Mononuclear cell (primary cell): Measurements from ENCODE around the gene BTBD10. TPM values are rescaled to one million over a fixed set of nuclear protein-coding genes. Genes with fewer than 3 reads are reported as not detected.
"Not testable (repeated sequence)": the region's sequence is repeated elsewhere in the genome, so short reads cannot be mapped to it uniquely, and the experiment has no call there.

Source experiments
- H3K27me3 ChIP-seq: 2 replicates; pipeline ENCODE4 v1.6.0; 2011; ENCODE audit warnings: low read length, control low read depth; ENCODE audit not compliant: insufficient read depth
- H3K4me1 ChIP-seq: 2 replicates; pipeline ENCODE4 v1.5.1; 2011; ENCODE audit warnings: mild to moderate bottlenecking, low read length, control low read depth; ENCODE audit not compliant: insufficient read depth
- H3K4me3 ChIP-seq: 2 replicates; pipeline ENCODE4 v1.5.1; 2011; ENCODE audit warnings: mild to moderate bottlenecking, low read length, moderate library complexity
- H3K9me3 ChIP-seq: 2 replicates; pipeline ENCODE4 v1.5.1; 2011; ENCODE audit warnings: low read depth, mild to moderate bottlenecking, control low read depth, low read length
- total RNA-seq: library from RNA; depleted of rRNA; stranded (reverse); fragments of >200 nt; gene quantifications from one replicate; pipeline ENCODE4 v1.2.3, GENCODE V29; 2012

Gene BTBD10
- total RNA-seq, 1 donor = 40.8 TPM

- Histone ChIP-seq H3K27me3 (no peaks in the 10 kb centered on the region), H3K4me1 (peaks cover 24% of the 10 kb centered on the region), H3K9me3 (no peaks in the 10 kb centered on the region), H3K4me3 (peak overlapping the region; percentile 93)
Observed at GRCh38 chr11:13462311-13462900, 616 bp downstream of the BTBD10 start.

- peaks cover 24% of the 10 kb centered on the region for H3K4me1 ChIP-seq
- H3K27me3 ChIP-seq = no peaks in the 10 kb centered on the region
- H3K4me3 ChIP-seq = no peak overlapping the region
- no peaks in the 10 kb centered on the region for H3K9me3 ChIP-seq
Observed at GRCh38 chr11:13461291-13461690, 1.7 kb downstream of the BTBD10 start.

GRCh38 chr11:13450832-13451397 lies 12.1 kb downstream of the BTBD10 start:
- Histone ChIP-seq H3K4me3 (no peak overlapping the region), H3K9me3 (no peaks in the 10 kb centered on the region), H3K4me1 (peaks cover 16% of the 10 kb centered on the region), H3K27me3 (no peaks in the 10 kb centered on the region)

- Histone ChIP-seq H3K4me1 (peaks cover 16% of the 10 kb centered on the region), H3K9me3 (no peaks in the 10 kb centered on the region), H3K27me3 (no peaks in the 10 kb centered on the region), H3K4me3 (no peak overlapping the region)
Observed at GRCh38 chr11:13449522-13449921, 13.5 kb downstream of the BTBD10 start.

GRCh38 chr11:13448876-13449275 lies 14.1 kb downstream of the BTBD10 start:
- Histone ChIP-seq H3K4me3 (no peak overlapping the region), H3K27me3 (no peaks in the 10 kb centered on the region), H3K9me3 (no peaks in the 10 kb centered on the region), H3K4me1 (peaks cover 16% of the 10 kb centered on the region)

GRCh38 chr11:13446444-13446843 lies 16.6 kb downstream of the BTBD10 start:
- no peaks in the 10 kb centered on the region for H3K9me3 ChIP-seq
- peaks cover 16% of the 10 kb centered on the region for H3K4me1 ChIP-seq
- H3K27me3 ChIP-seq = no peaks in the 10 kb centered on the region
- no peak overlapping the region for H3K4me3 ChIP-seq

GRCh38 chr11:13445588-13445987 lies 17.4 kb downstream of the BTBD10 start:
- Histone ChIP-seq H3K27me3 (no peaks in the 10 kb centered on the region), H3K9me3 (no peaks in the 10 kb centered on the region), H3K4me3 (no peak overlapping the region), H3K4me1 (peaks cover 8% of the 10 kb centered on the region)

GRCh38 chr11:13440100-13440855 lies 22.7 kb downstream of the BTBD10 start:
- Histone ChIP-seq H3K9me3 (no peaks in the 10 kb centered on the region), H3K4me3 (no peak overlapping the region), H3K27me3 (no peaks in the 10 kb centered on the region), H3K4me1 (peaks cover 8% of the 10 kb centered on the region)

- H3K27me3 ChIP-seq = no peaks in the 10 kb centered on the region
- H3K4me1 ChIP-seq = peaks cover 8% of the 10 kb centered on the region
- no peaks in the 10 kb centered on the region for H3K9me3 ChIP-seq
- H3K4me3 ChIP-seq = no peak overlapping the region
Observed at GRCh38 chr11:13438291-13438690, 24.7 kb downstream of the BTBD10 start.

- H3K4me1 ChIP-seq, H3K4me3 ChIP-seq, H3K27me3 ChIP-seq, H3K9me3 ChIP-seq: not testable (repeated sequence)
Observed at GRCh38 chr11:13436836-13437235, 26.2 kb downstream of the BTBD10 start.

GRCh38 chr11:13434247-13435205 lies 28.5 kb downstream of the BTBD10 start:
- Histone ChIP-seq H3K4me1 (peaks cover 8% of the 10 kb centered on the region), H3K9me3 (peaks cover under 1% of the 10 kb centered on the region), H3K27me3 (no peaks in the 10 kb centered on the region), H3K4me3 (no peak overlapping the region)

- H3K4me3 ChIP-seq = no peak overlapping the region
- peaks cover 12% of the 10 kb centered on the region for H3K9me3 ChIP-seq
- H3K4me1 ChIP-seq = peaks cover 8% of the 10 kb centered on the region
- H3K27me3 ChIP-seq = no peaks in the 10 kb centered on the region
Observed at GRCh38 chr11:13433437-13433836, 29.6 kb downstream of the BTBD10 start.

GRCh38 chr11:13429836-13430235 lies 33.2 kb downstream of the BTBD10 start:
- H3K9me3 ChIP-seq = peaks cover 34% of the 10 kb centered on the region
- no peaks in the 10 kb centered on the region for H3K27me3 ChIP-seq
- no peak overlapping the region for H3K4me3 ChIP-seq
- H3K4me1 ChIP-seq = no peaks in the 10 kb centered on the region

GRCh38 chr11:13429288-13429687 lies 33.7 kb downstream of the BTBD10 start:
- H3K4me1 ChIP-seq = no peaks in the 10 kb centered on the region
- peaks cover 34% of the 10 kb centered on the region for H3K9me3 ChIP-seq
- no peak overlapping the region for H3K4me3 ChIP-seq
- H3K27me3 ChIP-seq = no peaks in the 10 kb centered on the region

- no peaks in the 10 kb centered on the region for H3K27me3 ChIP-seq
- peaks cover 34% of the 10 kb centered on the region for H3K9me3 ChIP-seq
- H3K4me1 ChIP-seq = no peaks in the 10 kb centered on the region
- H3K4me3 ChIP-seq = no peak overlapping the region
Observed at GRCh38 chr11:13427440-13427839, 35.6 kb downstream of the BTBD10 start.
